ENCODE results near the gene MYO1E. TPM values are rescaled to one million over a fixed set of nuclear protein-coding genes. Genes with fewer than 3 reads are reported as not detected.

Gene MYO1E
- polyA plus RNA-seq, 1 donor from 2014 or later: 0.38 TPM

DNA sequence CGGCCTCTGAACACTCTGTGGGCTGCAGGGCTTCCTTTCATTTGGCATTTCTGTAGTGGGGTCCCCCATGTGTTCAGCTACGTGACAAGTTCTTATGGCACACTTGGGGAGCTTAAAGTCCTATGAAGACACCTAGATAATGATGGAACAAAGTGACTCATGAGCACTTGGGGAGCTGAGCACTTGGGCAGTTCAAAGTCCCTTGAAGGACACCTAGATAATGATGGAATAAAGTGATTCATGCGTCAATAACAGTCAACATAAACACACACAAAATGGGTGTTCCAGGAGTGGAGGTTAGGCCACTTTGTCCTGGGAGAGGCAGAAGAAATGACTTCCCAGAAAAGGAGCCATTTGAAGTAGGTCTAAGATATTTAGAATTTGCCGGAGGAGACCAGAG, 99.4 kb downstream of the MYO1E start:
- no peaks in the 10 kb centered on the region for H3K79me2 ChIP-seq (replicated peaks; ENCODE audit: insufficient read depth, low read length)
- no peaks in the 10 kb centered on the region for H3K9me3 ChIP-seq (ENCODE audit: low read length)
- no peak overlapping the region for H3K27ac ChIP-seq (ENCODE audit: low read length)
- H2AFZ ChIP-seq (ENCODE audit: low read depth, low read length): no peak overlapping the region
- H4K20me1 ChIP-seq (ENCODE audit: insufficient read depth): no peaks in the 10 kb centered on the region
- no peak overlapping the region for H3K9ac ChIP-seq (ENCODE audit: low read length)
- TF ChIP-seq EZH2 (IDR thresholded peaks at IDR 0.05; ENCODE audit: borderline replicate concordance, insufficient read depth, low read length, poor library complexity, severe bottlenecking) (no peak), POLR2AphosphoS5 (IDR thresholded peaks at IDR 0.05) (no peak), EP300 (conservative IDR thresholded peaks at IDR 0.05; ENCODE audit: poor library complexity, severe bottlenecking) (no peak), MXI1 (conservative IDR thresholded peaks at IDR 0.05; ENCODE audit: poor library complexity, severe bottlenecking) (no peak), RAD21 (conservative IDR thresholded peaks at IDR 0.05) (no peak), TAF1 (IDR thresholded peaks at IDR 0.05; ENCODE audit: low read depth) (no peak)
- TF ChIP-seq, protein P1, sequence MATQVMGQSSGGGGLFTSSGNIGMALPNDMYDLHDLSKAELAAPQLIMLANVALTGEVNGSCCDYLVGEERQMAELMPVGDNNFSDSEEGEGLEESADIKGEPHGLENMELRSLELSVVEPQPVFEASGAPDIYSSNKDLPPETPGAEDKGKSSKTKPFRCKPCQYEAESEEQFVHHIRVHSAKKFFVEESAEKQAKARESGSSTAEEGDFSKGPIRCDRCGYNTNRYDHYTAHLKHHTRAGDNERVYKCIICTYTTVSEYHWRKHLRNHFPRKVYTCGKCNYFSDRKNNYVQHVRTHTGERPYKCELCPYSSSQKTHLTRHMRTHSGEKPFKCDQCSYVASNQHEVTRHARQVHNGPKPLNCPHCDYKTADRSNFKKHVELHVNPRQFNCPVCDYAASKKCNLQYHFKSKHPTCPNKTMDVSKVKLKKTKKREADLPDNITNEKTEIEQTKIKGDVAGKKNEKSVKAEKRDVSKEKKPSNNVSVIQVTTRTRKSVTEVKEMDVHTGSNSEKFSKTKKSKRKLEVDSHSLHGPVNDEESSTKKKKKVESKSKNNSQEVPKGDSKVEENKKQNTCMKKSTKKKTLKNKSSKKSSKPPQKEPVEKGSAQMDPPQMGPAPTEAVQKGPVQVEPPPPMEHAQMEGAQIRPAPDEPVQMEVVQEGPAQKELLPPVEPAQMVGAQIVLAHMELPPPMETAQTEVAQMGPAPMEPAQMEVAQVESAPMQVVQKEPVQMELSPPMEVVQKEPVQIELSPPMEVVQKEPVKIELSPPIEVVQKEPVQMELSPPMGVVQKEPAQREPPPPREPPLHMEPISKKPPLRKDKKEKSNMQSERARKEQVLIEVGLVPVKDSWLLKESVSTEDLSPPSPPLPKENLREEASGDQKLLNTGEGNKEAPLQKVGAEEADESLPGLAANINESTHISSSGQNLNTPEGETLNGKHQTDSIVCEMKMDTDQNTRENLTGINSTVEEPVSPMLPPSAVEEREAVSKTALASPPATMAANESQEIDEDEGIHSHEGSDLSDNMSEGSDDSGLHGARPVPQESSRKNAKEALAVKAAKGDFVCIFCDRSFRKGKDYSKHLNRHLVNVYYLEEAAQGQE (IDR thresholded peaks at IDR 0.05; ENCODE audit: borderline replicate concordance): no peak
- TF ChIP-seq, protein P2, sequence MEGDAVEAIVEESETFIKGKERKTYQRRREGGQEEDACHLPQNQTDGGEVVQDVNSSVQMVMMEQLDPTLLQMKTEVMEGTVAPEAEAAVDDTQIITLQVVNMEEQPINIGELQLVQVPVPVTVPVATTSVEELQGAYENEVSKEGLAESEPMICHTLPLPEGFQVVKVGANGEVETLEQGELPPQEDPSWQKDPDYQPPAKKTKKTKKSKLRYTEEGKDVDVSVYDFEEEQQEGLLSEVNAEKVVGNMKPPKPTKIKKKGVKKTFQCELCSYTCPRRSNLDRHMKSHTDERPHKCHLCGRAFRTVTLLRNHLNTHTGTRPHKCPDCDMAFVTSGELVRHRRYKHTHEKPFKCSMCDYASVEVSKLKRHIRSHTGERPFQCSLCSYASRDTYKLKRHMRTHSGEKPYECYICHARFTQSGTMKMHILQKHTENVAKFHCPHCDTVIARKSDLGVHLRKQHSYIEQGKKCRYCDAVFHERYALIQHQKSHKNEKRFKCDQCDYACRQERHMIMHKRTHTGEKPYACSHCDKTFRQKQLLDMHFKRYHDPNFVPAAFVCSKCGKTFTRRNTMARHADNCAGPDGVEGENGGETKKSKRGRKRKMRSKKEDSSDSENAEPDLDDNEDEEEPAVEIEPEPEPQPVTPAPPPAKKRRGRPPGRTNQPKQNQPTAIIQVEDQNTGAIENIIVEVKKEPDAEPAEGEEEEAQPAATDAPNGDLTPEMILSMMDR (IDR thresholded peaks at IDR 0.05; ENCODE audit: poor library complexity, severe bottlenecking): no peak
- no peaks in the 10 kb centered on the region for H3K27me3 ChIP-seq (ENCODE audit: insufficient read depth, low read depth, low read length)
- H3K9me2 ChIP-seq (ENCODE audit: insufficient read depth, low read length): no peaks in the 10 kb centered on the region
- no peak overlapping the region for H3K4me2 ChIP-seq (ENCODE audit: low read length)
- H3F3A ChIP-seq (ENCODE audit: insufficient read depth, low read length, poor library complexity, severe bottlenecking): no peaks in the 10 kb centered on the region
- H3K36me3 ChIP-seq (ENCODE audit: insufficient read depth, low read length): no peaks in the 10 kb centered on the region
- no peak overlapping the region for H3K4me3 ChIP-seq (ENCODE audit: low read length)

DNA sequence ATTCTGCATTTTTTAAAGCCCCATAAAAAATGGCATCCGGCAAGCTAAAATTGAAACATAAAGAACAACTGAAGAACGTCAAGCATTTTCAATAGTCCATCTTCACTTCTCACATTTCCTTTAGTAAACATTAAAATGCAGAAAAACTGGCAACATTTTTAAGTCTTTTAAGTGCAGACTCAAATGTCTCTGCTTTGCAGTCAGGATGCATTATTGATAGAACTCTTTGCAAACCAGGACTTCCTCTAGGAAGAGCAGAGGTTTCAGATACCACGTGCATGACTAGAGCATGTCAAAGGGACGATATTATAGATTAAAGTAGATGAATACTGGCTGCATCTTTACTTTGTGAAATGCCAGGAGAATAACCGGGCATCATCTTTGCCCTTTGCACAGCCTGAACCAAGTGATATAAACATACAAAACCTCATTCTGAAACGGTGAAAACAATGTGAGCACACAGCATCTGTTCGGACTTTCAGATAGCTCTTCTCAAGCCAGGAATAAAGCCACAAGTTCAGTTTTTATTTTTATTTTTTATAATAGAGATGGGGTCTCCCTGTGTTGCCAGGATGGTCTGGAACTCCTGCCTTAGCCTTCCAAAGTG, 101.0 kb downstream of the MYO1E start:
- Histone ChIP-seq H3K9me3 (ENCODE audit: low read length) (no peaks in the 10 kb centered on the region), H3K4me2 (ENCODE audit: low read length) (no peak overlapping the region), H3K27me3 (ENCODE audit: insufficient read depth, low read depth, low read length) (no peaks in the 10 kb centered on the region), H3K9me2 (ENCODE audit: insufficient read depth, low read length) (no peaks in the 10 kb centered on the region), H3K79me2 (replicated peaks; ENCODE audit: insufficient read depth, low read length) (no peaks in the 10 kb centered on the region), H3K36me3 (ENCODE audit: insufficient read depth, low read length) (no peaks in the 10 kb centered on the region), H3K4me3 (ENCODE audit: low read length) (no peak overlapping the region), H3K9ac (ENCODE audit: low read length) (no peak overlapping the region), H4K20me1 (ENCODE audit: insufficient read depth) (no peaks in the 10 kb centered on the region), H3K27ac (ENCODE audit: low read length) (no peak overlapping the region), H3F3A (ENCODE audit: insufficient read depth, low read length, poor library complexity, severe bottlenecking) (no peaks in the 10 kb centered on the region), H2AFZ (ENCODE audit: low read depth, low read length) (no peak overlapping the region)
- TF ChIP-seq EZH2 (IDR thresholded peaks at IDR 0.05; ENCODE audit: borderline replicate concordance, insufficient read depth, low read length, poor library complexity, severe bottlenecking) (no peak), POLR2AphosphoS5 (IDR thresholded peaks at IDR 0.05) (no peak), EP300 (conservative IDR thresholded peaks at IDR 0.05; ENCODE audit: poor library complexity, severe bottlenecking) (no peak), RAD21 (conservative IDR thresholded peaks at IDR 0.05) (no peak), SMC3 (conservative IDR thresholded peaks at IDR 0.05; ENCODE audit: poor library complexity) (no peak), MXI1 (conservative IDR thresholded peaks at IDR 0.05; ENCODE audit: poor library complexity, severe bottlenecking) (no peak), TAF1 (IDR thresholded peaks at IDR 0.05; ENCODE audit: low read depth) (no peak)
- TF ChIP-seq, protein P2 (IDR thresholded peaks at IDR 0.05; ENCODE audit: poor library complexity, severe bottlenecking): no peak
- TF ChIP-seq, protein P1 (IDR thresholded peaks at IDR 0.05; ENCODE audit: borderline replicate concordance): no peak
